RCC 7860 (cell line): ENCODE data around the gene AHRR.
"Not testable (repeated sequence)": the region's sequence is repeated elsewhere in the genome, so short reads cannot be mapped to it uniquely, and the experiment has no call there.

Experiments
- DNase-seq: peaks from one replicate; pipeline ENCODE4 v3.0.0-alpha.2; 2015; ENCODE audit warnings: low spot score
- FAIRE-seq: peaks from 2 replicates; lab custom pipeline; 2012; peaks lifted over from hg19 to GRCh38; lab: Jason Lieb, UNC

AHRR gene

DNA sequence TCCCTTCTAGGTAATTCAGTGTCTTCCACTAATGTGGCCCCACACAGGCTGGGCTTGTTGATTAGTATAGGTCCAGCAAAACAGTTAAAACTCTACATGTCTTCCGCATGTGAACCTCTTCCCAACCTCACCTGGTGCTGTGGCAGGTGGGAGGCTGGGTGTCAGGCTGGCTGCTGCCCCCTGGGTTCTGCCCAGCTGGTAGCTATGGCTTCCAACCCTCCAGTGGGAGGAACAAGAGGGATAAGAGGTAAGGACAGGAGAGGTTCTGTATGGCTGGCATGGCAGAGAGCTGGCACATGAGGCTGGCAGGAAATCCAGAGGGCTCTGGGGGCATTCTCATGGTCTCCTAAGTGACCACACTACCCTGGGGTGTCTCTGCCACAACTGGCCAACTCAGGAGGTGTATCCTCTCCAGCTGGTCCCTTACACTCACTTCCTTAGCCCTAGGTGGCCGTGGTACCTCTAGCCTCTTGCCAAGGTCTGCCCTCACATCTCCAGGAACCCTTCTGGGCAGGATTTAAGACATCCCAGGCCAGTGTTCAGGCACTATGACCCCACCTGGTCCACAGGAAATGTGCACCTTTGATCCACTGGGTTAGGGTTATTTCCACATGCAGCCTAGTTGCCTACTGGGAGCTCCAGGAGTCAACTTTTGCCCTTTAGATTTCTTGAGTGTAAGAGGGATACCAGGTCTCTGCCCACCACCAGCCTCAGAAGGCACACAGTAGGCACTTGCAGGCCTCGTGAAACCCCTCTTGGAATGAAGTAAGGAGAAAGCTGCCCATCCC is 41.7 kb downstream of the AHRR start:
- DNase-seq: no peak
- FAIRE-seq: no peak

GRCh38 chr5:364497-364896 is 43.0 kb downstream of the AHRR start:
- no peak for FAIRE-seq
- DNase-seq: no peak

DNA sequence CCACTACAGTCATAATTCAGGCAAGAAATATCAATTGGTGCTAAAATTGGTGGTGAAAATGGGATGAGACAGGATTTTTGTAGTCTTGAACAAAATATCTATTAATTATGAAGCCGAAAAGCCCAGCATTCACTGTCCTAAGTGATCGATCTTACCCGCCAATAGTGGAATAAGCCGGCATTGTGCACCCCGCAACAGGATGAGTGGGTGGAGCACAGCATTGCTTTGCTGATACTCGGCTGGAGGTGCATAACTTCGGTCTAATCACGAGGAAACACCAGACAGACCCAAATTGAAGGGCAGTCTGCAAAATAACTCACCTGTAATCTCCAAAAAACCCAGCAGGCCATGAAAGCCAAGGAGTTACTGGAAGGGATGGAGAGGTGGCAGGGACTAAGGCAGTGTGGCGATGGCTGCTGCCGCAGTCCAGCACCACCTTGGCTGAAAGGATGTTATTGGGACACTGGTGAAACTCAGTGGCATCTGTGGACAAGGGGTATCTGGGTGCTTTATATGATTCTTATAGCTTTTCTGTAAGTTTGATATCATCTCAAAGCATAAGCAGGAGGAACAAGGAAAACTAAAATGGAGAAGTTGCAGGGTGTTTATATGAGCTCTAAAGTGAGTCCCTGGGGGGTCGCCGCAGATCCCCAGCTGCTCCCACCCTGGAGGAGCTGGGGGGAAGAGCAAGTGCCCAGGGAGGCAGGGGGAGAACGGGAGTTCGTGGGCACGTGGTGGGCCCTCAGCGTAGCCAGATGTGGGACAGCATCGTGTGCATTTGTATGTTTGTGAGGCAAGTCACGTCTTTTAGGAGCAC is 45.2 kb downstream of the AHRR start:
- DNase-seq: no peak

GRCh38 chr5:367358-368130 is 46.0 kb downstream of the AHRR start:
- no peak for DNase-seq
- FAIRE-seq: no peak

More for the DNA sequence above, 45.2 kb downstream of the AHRR start:
- FAIRE-seq: no peak

- DNase-seq (no peak), FAIRE-seq (no peak)
These were observed 46.9 kb downstream of the AHRR start for GRCh38 chr5:368183-369084.

DNA sequence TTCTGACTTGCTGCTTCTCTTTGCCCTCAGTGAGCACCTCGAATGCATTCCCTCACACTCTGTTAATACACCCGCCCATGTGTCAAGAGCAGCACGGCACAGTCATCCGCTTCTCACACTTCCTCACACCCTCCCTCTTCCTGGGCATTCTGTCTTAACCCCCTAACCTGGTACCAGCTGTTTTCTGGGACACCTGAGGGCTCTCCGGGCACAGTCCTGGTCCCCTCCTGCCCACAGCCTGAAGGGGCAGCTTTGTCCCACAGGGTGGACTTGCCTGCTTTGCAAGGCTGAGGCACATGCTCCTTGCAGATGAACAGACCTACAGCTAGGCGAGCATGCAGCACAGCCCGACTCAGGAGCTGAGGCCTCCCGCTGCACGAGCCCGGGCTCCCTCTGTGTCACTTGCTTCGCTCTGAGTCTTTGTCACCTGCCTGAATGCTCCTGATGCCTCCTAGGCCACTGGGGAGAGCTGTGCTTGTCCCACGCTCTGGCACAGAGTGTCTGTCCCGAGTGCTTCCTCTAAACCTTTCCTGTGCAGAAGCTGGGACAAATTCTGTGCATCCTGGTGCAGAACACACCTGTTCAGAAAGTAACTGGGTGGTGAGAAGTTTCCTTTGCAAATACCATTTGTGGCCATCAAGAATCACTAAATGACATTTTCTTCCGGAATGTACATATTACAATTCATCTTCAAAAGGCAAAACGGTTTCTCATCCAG is 47.8 kb downstream of the AHRR start:
- FAIRE-seq (no peak), DNase-seq (no peak)

GRCh38 chr5:369869-370236 is 48.3 kb downstream of the AHRR start:
- DNase-seq, FAIRE-seq: not testable (repeated sequence)

DNA sequence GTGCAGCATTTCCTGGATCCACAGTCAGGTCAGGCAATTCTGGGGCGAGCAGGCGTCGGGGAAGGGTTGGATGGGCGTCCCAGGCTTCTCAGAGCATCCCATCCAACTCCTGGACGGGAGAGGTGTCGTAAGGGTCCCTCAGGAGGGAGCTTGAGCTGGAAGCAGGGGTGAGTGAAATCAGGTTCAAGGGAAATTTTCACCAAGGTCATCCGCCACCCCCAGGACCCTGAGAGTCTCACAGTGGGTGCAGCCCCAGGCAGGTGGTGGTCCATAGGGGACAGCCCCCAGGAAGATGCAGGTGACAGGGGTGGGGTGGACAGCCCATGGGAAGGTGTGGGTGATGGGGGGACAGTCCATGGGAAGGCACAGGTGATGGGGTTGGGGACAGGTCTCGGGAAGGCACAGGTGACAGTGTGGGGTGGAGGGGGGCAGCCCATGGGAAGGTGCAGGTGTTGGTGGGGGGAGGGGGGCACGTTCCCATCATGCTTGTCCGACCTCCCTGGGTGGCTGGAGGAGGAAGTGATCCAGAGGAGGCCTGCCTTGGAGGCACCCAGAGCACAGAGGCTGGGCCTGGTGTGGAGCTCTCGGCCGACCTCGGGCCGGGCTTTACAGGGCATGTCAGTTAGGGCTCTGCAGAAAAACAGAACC is 48.9 kb downstream of the AHRR start:
- no peak for DNase-seq
- FAIRE-seq: no peak

- no peak for DNase-seq
- no peak for FAIRE-seq
These were observed 49.7 kb downstream of the AHRR start for GRCh38 chr5:370959-371810.

GRCh38 chr5:371811-372555 is 50.5 kb downstream of the AHRR start:
- FAIRE-seq: no peak
- no peak for DNase-seq

GRCh38 chr5:372556-372995 is 51.1 kb downstream of the AHRR start:
- FAIRE-seq: no peak
- DNase-seq: no peak

GRCh38 chr5:372996-373709 is 51.6 kb downstream of the AHRR start:
- FAIRE-seq: no peak

GRCh38 chr5:373710-374602 is 52.4 kb downstream of the AHRR start:
- DNase-seq (no peak), FAIRE-seq (no peak)

More at GRCh38 chr5:372996-373709, 51.6 kb downstream of the AHRR start:
- DNase-seq: no peak

- DNase-seq (no peak), FAIRE-seq (no peak)
These were observed 53.3 kb downstream of the AHRR start for GRCh38 chr5:374631-375335.

- DNase-seq (no peak), FAIRE-seq (no peak)
These were observed 53.9 kb downstream of the AHRR start for GRCh38 chr5:375336-375920.
